Measurements from ENCODE around the gene COPA.

- TF ChIP-seq CTCF (IDR thresholded peaks at IDR 0.05) (no peak), ZFX (IDR thresholded peaks at IDR 0.05; ENCODE audit: borderline replicate concordance) (no peak)
Observed at GRCh38 chr1:160257411-160258015, 85.5 kb downstream of the COPA start.

Measured in 22Rv1 (cell line).